Measurements from ENCODE around the gene MEN1. TPM values are rescaled to one million over a fixed set of nuclear protein-coding genes. Genes with fewer than 3 reads are reported as not detected.

Gene MEN1
- polyA plus RNA-seq, 1 donor (not counting 4 experiments of a cell fraction or from before 2014, with no cell fraction given) = 14.2 TPM

DNA sequence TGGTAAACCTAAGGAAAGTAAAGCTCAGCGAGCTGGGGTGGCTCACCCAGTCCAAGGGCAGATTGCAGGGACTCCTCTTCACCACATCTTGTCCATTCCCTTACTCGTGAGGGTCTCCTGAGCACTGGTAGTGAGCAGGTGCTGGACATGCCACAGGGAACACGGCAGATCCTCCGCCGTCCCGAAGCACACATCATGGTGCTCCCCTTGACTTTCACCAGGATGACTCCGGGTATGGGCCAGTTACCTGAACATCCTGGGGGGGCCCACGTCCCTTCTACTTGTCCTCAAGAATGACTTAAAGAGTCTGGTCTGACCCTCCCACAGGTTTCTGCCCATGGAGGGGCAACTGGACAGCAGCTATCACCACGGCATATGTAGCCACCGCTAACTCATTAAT, 24.0 kb downstream of the MEN1 start:
- Histone ChIP-seq H3K27me3 (ENCODE audit: control insufficient read depth, extremely low read depth, insufficient read depth, low read length) (no peaks in the 10 kb centered on the region), H3K9me1 (ENCODE audit: control insufficient read depth, extremely low read depth, insufficient read depth, low read length) (no peaks in the 10 kb centered on the region), H3K4me3 (ENCODE audit: control insufficient read depth in 2 of 3, extremely low read depth in 1 of 3, insufficient read depth in 2 of 3, low read depth in 1 of 3, low read length in 3 of 3) (no peak overlapping the region), H3K9ac (ENCODE audit: control insufficient read depth, extremely low read depth, insufficient read depth, low read length) (no peak overlapping the region), H2AFZ (ENCODE audit: control insufficient read depth, low read length) (no peak overlapping the region), H3K36me3 (ENCODE audit: control insufficient read depth in 2 of 2, extremely low read depth in 1 of 2, insufficient read depth in 2 of 2, low read length in 2 of 2) (peaks cover 0 to 6% of the 10 kb centered on the region in 2 experiments), H4K20me1 (ENCODE audit: control insufficient read depth, extremely low read depth, insufficient read depth, low read length) (no peaks in the 10 kb centered on the region), H3K9me3 (ENCODE audit: control insufficient read depth, low read depth, low read length) (no peaks in the 10 kb centered on the region), H3K4me2 (ENCODE audit: control insufficient read depth, extremely low read depth, insufficient read depth, low read depth, low read length) (no peak overlapping the region), H3K79me2 (ENCODE audit: control insufficient read depth, insufficient read depth, low read length) (no peaks in the 10 kb centered on the region), H3K27ac (ENCODE audit: control insufficient read depth, insufficient read depth, low read length) (no peak overlapping the region), H3K4me1 (ENCODE audit: control insufficient read depth, extremely low read depth, insufficient read depth, low read length) (no peaks in the 10 kb centered on the region)
- dilution Hi-C loops (cut with MboI; ENCODE audit: extremely low pct_ligation_motif_present, low sequenced_read_pairs) = no loop called here
- FAIRE-seq = no peak
- no peak for DNase-seq (ENCODE audit: low read depth, low spot score)
- no peak for TF ChIP-seq EZH2 (IDR thresholded peaks at IDR 0.05; ENCODE audit: low read length)
- TF ChIP-seq, protein P1, sequence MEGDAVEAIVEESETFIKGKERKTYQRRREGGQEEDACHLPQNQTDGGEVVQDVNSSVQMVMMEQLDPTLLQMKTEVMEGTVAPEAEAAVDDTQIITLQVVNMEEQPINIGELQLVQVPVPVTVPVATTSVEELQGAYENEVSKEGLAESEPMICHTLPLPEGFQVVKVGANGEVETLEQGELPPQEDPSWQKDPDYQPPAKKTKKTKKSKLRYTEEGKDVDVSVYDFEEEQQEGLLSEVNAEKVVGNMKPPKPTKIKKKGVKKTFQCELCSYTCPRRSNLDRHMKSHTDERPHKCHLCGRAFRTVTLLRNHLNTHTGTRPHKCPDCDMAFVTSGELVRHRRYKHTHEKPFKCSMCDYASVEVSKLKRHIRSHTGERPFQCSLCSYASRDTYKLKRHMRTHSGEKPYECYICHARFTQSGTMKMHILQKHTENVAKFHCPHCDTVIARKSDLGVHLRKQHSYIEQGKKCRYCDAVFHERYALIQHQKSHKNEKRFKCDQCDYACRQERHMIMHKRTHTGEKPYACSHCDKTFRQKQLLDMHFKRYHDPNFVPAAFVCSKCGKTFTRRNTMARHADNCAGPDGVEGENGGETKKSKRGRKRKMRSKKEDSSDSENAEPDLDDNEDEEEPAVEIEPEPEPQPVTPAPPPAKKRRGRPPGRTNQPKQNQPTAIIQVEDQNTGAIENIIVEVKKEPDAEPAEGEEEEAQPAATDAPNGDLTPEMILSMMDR (optimal IDR thresholded peaks at IDR 0.05 in 1 of 3, IDR thresholded peaks at IDR 0.05 in 1 of 3, conservative IDR thresholded peaks at IDR 0.05 in 1 of 3; ENCODE audit: extremely low read depth in 1 of 3, insufficient read depth in 2 of 3, low read length in 3 of 3) = no peak

DNA sequence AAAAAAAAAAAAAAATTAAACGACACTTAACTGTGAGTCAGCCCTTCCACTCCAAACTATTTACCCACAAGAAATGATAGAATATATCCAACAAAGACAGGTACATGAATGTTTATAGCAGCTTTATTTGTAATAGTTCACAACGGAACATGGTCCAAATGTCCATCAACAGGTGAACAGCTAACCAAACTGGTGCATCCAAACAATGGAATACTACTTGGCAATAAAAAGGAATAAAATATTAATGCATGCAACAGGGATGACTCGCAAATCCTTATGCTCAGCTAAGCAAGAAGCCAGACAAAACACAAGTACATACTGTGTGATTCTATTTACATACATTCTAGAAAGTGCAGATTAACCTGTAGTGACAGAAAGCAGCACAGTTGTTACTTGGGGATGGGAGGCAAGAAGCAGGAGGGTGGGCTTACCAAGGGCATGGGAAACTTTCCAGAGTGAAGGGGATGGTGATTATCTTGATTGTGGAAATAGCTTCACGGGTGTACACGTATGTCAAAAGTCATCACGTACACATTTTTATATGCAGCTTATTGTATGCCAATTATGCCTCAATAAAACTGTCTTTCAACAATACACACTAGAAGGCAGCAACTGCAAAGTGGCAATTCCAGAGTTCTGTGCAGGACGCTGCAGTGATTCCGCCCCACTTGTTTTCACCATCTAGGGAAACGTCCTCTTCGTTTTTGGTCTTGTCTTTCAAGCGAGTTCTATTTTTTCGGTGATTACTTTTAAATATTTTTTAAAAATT, 25.4 kb downstream of the MEN1 start:
- no peaks in the 10 kb centered on the region for H3K4me1 ChIP-seq (ENCODE audit: control insufficient read depth, extremely low read depth, insufficient read depth, low read length)
- no peaks in the 10 kb centered on the region for H4K20me1 ChIP-seq (ENCODE audit: control insufficient read depth, extremely low read depth, insufficient read depth, low read length)
- H3K27me3 ChIP-seq (ENCODE audit: control insufficient read depth, extremely low read depth, insufficient read depth, low read length) = no peaks in the 10 kb centered on the region
- H2AFZ ChIP-seq (ENCODE audit: control insufficient read depth, low read length) = no peak overlapping the region
- H3K4me2 ChIP-seq (ENCODE audit: control insufficient read depth, extremely low read depth, insufficient read depth, low read depth, low read length) = no peak overlapping the region
- H3K36me3 ChIP-seq (ENCODE audit: control insufficient read depth in 2 of 2, extremely low read depth in 1 of 2, insufficient read depth in 2 of 2, low read length in 2 of 2) = peaks cover 0 to 3% of the 10 kb centered on the region in 2 experiments
- FAIRE-seq = no peak
- no peak for TF ChIP-seq EZH2 (IDR thresholded peaks at IDR 0.05; ENCODE audit: low read length)
- TF ChIP-seq, protein P1 (optimal IDR thresholded peaks at IDR 0.05 in 1 of 3, IDR thresholded peaks at IDR 0.05 in 1 of 3, conservative IDR thresholded peaks at IDR 0.05 in 1 of 3; ENCODE audit: extremely low read depth in 1 of 3, insufficient read depth in 2 of 3, low read length in 3 of 3) = no peak
- H3K4me3 ChIP-seq (ENCODE audit: control insufficient read depth in 2 of 3, extremely low read depth in 1 of 3, insufficient read depth in 2 of 3, low read depth in 1 of 3, low read length in 3 of 3) = no peak overlapping the region
- no peaks in the 10 kb centered on the region for H3K79me2 ChIP-seq (ENCODE audit: control insufficient read depth, insufficient read depth, low read length)
- dilution Hi-C loops (cut with MboI; ENCODE audit: extremely low pct_ligation_motif_present, low sequenced_read_pairs) = no loop called here
- H3K9me1 ChIP-seq (ENCODE audit: control insufficient read depth, extremely low read depth, insufficient read depth, low read length) = no peaks in the 10 kb centered on the region
- no peak for DNase-seq (ENCODE audit: low read depth, low spot score)
- H3K9me3 ChIP-seq (ENCODE audit: control insufficient read depth, low read depth, low read length) = no peaks in the 10 kb centered on the region
- no peak overlapping the region for H3K27ac ChIP-seq (ENCODE audit: control insufficient read depth, insufficient read depth, low read length)
- no peak overlapping the region for H3K9ac ChIP-seq (ENCODE audit: control insufficient read depth, extremely low read depth, insufficient read depth, low read length)

Data from keratinocyte (primary cell).